ENCODE data around the gene KIF19. TPM values are rescaled to one million over a fixed set of nuclear protein-coding genes. Genes with fewer than 3 reads are reported as not detected.

Gene KIF19
- total and polyA plus RNA-seq, 2 of the 8 experiments (the other 6 are each of a cell fraction or from before 2014, with no cell fraction given): 0.52 to 0.77 TPM

DNA sequence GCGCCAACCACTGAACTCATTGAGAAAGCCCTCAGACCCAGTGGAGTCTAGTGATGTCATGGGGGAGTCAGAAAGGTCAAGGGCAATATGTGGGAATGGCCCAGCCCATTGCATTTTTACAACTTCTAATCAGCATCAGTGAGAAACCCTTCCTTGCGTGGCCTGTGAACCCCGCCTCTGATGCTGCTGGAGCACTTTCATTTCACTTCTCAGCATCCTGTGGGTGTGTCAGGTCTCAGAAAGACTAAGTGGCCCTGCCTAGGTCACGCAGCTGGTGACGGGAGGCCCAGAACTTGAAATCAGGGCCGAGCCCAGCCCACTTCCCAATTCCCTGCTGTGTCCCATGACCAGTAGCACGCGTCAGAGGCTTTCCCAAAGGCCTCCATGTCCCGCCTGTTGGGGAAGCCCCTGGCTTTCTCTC lies 45.9 kb upstream of the KIF19 start (continued):
- TF ChIP-seq CTBP2 (IDR thresholded peaks at IDR 0.05; ENCODE audit: borderline replicate concordance, insufficient read depth, insufficient read length, low read length) (no peak), BCL11A (IDR thresholded peaks at IDR 0.05; ENCODE audit: low read depth in 2 of 2, low read length in 2 of 2) (no peak), GTF2F1 (IDR thresholded peaks at IDR 0.05; ENCODE audit: borderline replicate concordance, low read depth, low read length) (no peak), TBP (IDR thresholded peaks at IDR 0.05; ENCODE audit: low read depth, low read length) (no peak), RNF2 (IDR thresholded peaks at IDR 0.05; ENCODE audit: borderline replicate concordance, low read depth, low read length, missing control alignments, poor library complexity, severe bottlenecking) (no peak)
- TF ChIP-seq, protein P1, sequence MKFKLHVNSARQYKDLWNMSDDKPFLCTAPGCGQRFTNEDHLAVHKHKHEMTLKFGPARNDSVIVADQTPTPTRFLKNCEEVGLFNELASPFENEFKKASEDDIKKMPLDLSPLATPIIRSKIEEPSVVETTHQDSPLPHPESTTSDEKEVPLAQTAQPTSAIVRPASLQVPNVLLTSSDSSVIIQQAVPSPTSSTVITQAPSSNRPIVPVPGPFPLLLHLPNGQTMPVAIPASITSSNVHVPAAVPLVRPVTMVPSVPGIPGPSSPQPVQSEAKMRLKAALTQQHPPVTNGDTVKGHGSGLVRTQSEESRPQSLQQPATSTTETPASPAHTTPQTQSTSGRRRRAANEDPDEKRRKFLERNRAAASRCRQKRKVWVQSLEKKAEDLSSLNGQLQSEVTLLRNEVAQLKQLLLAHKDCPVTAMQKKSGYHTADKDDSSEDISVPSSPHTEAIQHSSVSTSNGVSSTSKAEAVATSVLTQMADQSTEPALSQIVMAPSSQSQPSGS (IDR thresholded peaks at IDR 0.05; ENCODE audit: low read length): no peak

Measured in H1 (cell line).